Brain microvascular endothelial cell (primary cell): ENCODE data around the gene RNF130.

Experiments
- DNase-seq: peaks from one replicate; pipeline ENCODE4 v3.0.0-alpha.2; 2020
- H3K27ac ChIP-seq: fragments of 250-450 bp; sonication (Bioruptor Pico); 2 replicates; pipeline ENCODE4 v1.5.1; 2020; ENCODE audit warnings: mild to moderate bottlenecking, moderate library complexity
- H3K27me3 ChIP-seq: fragments of 250-450 bp; sonication (Bioruptor Pico); replicated peaks from 2 replicates; pipeline ENCODE4 v1.5.1; 2020; ENCODE audit warnings: mild to moderate bottlenecking
- H3K36me3 ChIP-seq: fragments of 250-450 bp; sonication (Bioruptor Pico); replicated peaks from 2 replicates; pipeline ENCODE4 v1.5.1; 2020; ENCODE audit warnings: mild to moderate bottlenecking
- H3K4me3 ChIP-seq: 2 replicates; pipeline ENCODE4 v1.5.1; 2011; ENCODE audit warnings: low read depth, mild to moderate bottlenecking, control low read depth, low read length, moderate library complexity
- in situ Hi-C: cut with HindIII; loops from 2 replicates; pipeline ENCODE4 v1.10.0; 2017; ENCODE audit warnings: low sequenced_read_pairs, low pct_ligation_motif_present
- TF ChIP-seq, protein P1 (sequence below): IDR thresholded peaks from 2 replicates; pipeline ENCODE4 v1.5.1; 2011; ENCODE audit warnings: low read depth, mild to moderate bottlenecking, moderate library complexity, low read length, control low read depth, inconsistent platforms; ENCODE audit errors: missing control alignments

The RNF130 gene

DNA sequence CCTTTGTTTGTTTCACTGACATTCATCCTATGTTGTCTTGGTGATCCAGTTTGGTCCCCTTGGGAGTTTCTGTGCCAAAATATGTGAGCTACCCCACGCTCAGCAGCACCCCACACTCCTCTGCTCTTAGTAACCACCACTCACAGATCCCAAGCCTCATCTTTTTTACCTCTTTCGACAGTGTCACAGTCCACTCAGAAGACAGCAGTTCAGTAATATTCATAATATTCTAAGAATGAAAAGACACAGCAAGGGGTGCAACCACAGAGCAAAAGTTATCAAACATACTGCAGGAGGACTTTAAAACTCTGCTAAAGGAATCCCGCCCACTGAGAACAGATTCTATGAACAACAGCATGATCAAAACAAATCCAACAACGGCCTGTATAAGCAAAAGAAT lies 28.2 kb downstream of the RNF130 start:
- TF ChIP-seq, protein P1, sequence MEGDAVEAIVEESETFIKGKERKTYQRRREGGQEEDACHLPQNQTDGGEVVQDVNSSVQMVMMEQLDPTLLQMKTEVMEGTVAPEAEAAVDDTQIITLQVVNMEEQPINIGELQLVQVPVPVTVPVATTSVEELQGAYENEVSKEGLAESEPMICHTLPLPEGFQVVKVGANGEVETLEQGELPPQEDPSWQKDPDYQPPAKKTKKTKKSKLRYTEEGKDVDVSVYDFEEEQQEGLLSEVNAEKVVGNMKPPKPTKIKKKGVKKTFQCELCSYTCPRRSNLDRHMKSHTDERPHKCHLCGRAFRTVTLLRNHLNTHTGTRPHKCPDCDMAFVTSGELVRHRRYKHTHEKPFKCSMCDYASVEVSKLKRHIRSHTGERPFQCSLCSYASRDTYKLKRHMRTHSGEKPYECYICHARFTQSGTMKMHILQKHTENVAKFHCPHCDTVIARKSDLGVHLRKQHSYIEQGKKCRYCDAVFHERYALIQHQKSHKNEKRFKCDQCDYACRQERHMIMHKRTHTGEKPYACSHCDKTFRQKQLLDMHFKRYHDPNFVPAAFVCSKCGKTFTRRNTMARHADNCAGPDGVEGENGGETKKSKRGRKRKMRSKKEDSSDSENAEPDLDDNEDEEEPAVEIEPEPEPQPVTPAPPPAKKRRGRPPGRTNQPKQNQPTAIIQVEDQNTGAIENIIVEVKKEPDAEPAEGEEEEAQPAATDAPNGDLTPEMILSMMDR: no peak
- H3K27me3 ChIP-seq: no peaks in the 10 kb centered on the region
- no peak overlapping the region for H3K4me3 ChIP-seq
- H3K27ac ChIP-seq: no peak overlapping the region
- H3K36me3 ChIP-seq: no peaks in the 10 kb centered on the region
- DNase-seq: peak; percentile 56
- in situ Hi-C loops: no loop called here

GRCh38 chr5:180041301-180042274 lies 30.0 kb downstream of the RNF130 start:
- H3K36me3 ChIP-seq: no peaks in the 10 kb centered on the region

GRCh38 chr5:180040287-180041214 lies 31.0 kb downstream of the RNF130 start:
- H3K27me3 ChIP-seq: no peaks in the 10 kb centered on the region
- TF ChIP-seq, protein P1: no peak
- H3K4me3 ChIP-seq: no peak overlapping the region
- DNase-seq: no peak
- H3K27ac ChIP-seq: no peak overlapping the region
- H3K36me3 ChIP-seq: no peaks in the 10 kb centered on the region
- in situ Hi-C loops: no loop called here

More at GRCh38 chr5:180041301-180042274, 30.0 kb downstream of the RNF130 start:
- no peaks in the 10 kb centered on the region for H3K27me3 ChIP-seq
- in situ Hi-C loops: no loop called here
- no peak overlapping the region for H3K4me3 ChIP-seq
- H3K27ac ChIP-seq: no peak overlapping the region
- DNase-seq: no peak
- TF ChIP-seq, protein P1: no peak

DNA sequence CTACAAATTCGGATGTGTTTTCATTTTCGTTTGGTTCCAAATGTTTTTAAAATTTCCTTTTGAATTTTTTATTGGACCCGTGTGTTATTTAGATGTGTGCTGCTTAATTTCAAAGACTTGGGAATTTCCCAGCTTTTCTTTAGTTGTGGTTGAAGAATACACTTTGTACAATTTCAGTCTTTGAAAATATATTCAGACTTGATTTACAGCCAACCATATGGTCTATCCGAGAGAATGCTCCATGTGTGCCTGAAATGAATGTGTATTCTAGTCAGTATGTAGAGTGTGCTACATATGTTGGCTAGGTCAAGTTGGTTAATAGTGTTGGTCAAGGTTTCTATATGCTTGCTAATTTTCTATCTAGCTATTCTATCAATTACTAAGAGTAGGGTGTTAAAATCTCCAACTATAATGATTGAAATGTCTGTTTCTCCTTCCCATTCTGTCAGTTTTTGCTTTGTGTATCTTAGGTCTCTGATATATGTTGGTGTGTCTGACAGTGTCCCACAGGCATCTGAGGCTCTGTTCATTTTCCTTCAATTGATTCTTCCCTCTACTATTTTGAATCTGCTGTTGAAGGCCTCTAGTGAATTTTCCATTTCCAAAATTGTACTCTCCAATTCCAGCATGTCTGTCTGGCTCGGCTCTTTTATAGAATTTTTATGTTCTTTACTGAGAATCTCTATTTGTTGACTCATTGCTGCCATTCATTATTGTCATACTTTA lies 36.2 kb downstream of the RNF130 start:
- no peak for DNase-seq

DNA sequence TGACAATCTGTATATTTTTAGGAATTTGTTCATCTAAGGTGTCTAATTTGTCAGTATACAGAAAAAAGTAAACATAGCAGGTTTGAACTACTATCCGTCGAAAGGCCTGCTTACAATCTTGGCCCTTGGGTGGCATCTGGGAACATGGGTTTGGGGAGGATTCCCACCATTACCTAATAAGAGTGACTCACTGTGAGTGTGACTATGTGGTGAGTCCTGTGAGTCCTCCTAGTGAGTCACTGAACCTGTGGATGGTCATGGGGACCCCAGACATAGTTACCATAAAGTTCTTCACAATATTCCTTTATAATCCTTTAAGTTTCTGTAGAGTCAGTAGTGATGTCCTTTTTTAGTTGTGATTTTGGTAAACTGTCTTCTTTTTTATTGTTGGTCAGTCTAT lies 37.0 kb downstream of the RNF130 start:
- Histone ChIP-seq H3K27ac (no peak overlapping the region), H3K4me3 (no peak overlapping the region), H3K36me3 (no peaks in the 10 kb centered on the region), H3K27me3 (no peaks in the 10 kb centered on the region)
- TF ChIP-seq, protein P1: no peak
- peak; percentile 49 for DNase-seq
- in situ Hi-C loops: no loop called here

More for the DNA sequence above, 36.2 kb downstream of the RNF130 start:
- TF ChIP-seq, protein P1: no peak
- no peak overlapping the region for H3K27ac ChIP-seq
- no peak overlapping the region for H3K4me3 ChIP-seq
- no peaks in the 10 kb centered on the region for H3K36me3 ChIP-seq
- in situ Hi-C loops: no loop called here
- H3K27me3 ChIP-seq: no peaks in the 10 kb centered on the region
